GM19035 (cell line): Measurements from ENCODE around the gene TERF2IP.

ENCODE experiments used
- ATAC-seq: cut with Tn5 transposase; IDR thresholded peaks from one replicate; pipeline ENCODE4 v1.9.1; 2021; ENCODE audit not compliant: unreplicated experiment

The TERF2IP gene, protein sequence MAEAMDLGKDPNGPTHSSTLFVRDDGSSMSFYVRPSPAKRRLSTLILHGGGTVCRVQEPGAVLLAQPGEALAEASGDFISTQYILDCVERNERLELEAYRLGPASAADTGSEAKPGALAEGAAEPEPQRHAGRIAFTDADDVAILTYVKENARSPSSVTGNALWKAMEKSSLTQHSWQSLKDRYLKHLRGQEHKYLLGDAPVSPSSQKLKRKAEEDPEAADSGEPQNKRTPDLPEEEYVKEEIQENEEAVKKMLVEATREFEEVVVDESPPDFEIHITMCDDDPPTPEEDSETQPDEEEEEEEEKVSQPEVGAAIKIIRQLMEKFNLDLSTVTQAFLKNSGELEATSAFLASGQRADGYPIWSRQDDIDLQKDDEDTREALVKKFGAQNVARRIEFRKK

DNA sequence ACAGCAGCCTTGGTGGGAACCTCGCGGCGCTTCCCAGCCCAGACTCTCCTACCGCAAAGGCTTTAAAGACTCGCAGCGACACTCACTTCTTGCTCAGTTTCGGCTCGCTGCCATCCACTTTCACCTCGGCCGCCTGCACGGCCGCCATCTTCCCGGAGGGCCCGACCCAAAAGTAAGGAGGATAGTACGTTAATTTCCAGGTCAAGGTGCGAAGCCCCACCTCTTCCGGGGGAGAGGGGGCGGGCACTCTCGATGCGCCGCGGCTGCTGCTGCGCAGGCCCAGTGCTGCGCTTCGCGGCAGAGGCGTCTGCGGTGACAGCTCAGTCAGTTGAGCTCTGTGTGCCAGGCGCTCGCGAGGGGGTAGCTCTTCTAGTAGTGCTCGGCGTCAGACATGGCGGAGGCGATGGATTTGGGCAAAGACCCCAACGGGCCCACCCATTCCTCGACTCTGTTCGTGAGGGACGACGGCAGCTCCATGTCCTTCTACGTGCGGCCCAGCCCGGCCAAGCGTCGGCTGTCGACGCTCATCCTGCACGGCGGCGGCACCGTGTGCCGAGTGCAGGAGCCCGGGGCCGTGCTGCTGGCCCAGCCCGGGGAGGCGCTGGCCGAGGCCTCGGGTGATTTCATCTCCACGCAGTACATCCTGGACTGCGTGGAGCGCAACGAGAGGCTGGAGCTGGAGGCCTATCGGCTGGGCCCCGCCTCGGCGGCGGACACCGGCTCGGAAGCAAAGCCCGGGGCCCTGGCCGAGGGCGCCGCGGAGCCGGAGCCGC, at the start of gene TERF2IP, which contains the start of gene KARS1:
Gene TERF2IP (plus strand): TSS at position 282 of the 773 bp plus-strand sequence. CDS start 110 bp downstream, at position 392.
Gene KARS1 (minus strand): TSS at position 174 of the 773 bp plus-strand sequence. CDS start 26 bp downstream, at position 148.
- peak; percentile 82 for ATAC-seq

DNA sequence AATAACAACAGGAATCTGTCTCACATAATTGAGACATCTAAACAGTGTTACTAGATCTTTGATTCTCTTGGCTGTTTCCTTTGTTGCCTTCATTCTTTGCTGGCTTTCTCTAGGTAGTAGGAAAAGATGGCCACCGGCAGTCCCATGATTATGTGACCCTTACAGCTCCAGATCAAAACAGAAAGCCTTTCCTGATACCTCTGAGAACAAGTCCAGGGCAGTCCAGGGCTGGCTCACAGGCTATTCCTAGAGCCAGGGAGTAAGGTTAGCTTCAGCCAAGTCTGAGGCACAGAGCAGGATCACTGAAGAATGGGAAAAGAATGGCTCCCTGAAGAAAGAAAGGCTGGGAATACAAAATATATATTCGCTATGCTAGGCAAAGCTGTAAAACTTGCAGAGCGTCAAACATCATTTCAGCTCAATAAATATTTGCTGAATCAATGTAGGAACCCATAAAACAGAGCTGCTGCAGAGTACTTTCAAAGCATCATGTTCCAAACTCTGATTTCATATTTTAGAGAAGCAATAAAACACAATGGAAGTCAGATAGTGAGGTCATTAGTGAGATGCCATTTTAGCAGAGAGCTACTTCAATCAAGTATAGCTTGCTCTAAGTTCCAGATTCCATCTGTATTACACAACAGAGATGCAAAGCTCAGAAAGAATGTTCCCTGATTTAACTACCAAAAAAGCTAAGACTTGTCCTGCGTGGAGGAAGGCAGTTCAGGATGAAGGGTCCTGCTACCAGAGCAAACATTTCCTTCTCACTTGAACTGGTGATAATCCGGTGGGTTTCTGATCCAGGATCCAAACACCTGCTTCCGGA, 47.9 kb upstream of the TERF2IP start:
- no peak for ATAC-seq

DNA sequence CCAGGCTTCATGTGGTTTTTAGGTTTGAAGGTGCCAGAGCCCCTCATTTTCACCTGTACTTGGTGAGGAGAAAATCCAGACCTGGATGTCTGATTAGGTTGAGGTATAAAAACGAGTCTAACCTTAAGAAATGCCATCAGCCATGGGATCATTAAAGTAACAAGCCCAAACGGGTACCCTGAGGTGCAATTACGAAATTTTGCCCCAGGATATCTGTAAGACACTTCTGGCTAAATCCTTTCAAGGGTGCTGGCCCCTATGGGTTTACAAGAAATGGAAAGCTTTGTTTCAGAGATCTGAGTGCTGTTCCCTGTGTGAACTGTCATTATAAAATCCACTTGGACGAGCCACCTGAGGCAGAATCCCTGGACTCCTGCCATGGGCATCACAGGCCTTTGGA, 44.3 kb upstream of the TERF2IP start:
- no peak for ATAC-seq

DNA sequence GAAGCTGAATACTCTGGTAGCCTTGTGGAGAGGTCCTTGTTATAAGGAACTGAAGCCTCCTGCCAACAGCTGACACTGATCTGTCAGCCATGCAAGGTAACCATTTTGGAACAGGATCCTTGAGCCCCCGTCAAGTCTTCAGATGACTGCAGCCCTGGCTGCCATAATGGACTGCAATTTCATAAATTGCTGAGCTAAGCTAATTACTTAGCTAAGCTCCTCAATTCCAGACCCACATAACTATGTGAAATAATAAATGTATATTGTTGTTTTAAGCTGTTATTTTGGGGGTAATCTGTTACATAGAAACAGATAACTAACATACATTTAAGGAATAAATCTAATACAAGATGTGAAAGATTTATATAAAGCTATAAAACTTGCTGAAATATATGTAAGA, 41.1 kb upstream of the TERF2IP start:
- no peak for ATAC-seq

DNA sequence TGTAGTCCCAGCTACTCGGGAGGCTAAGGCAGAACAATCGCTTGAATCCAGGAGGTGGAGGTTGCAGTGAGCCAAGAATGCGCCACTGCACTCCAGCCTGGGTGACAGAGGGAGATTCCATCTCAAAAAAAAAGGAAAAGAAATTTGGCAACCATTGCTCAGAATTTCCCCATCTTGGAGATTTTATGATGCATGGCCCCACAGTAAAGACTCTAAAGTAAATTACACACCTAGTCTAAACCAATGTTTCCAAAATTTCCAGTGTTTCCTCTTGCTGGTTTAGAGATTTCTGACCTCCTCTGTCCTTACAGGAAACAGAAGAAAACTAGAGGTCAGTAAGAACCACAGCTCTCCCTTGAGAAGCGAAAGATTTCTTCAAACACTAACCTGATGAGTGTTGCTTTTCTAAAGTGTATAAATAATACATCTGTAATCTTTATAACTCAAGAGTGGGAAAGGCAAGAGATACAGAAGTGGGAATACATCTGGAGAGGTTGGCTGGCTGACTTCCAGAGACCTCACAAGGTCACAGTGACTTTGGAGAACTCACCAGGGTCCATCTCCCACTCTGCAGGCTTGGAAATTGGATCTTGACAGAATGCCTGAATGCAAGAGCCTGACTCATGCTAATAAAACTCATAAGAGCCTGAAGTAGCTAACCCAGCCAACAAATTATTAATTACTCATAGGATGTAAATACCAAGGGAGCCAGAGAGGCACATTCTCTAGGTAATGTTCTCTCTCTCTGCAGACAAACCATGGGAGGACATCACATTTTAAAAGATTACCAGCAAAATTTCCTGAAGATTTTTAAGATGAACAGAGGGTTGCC, 33.3 kb upstream of the TERF2IP start:
- no peak for ATAC-seq

DNA sequence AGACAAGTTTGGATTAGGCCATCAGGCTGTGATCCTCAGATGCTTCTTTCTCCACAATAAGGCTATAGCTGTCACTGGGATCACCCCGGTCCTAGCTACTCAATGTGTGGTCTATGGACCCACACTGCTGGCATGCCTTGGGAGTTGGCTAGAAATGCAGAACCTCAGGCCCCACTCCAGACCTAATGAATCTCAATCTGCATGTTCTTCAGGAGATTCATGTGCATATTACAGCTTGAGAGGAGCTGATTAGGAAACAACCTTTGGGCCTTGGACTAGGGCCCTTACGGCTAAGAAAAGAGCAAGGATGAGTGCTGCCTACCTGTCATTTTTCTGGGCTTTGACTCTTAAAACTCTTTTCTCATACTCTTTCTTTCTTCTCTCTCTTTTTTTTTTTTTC, 32.0 kb upstream of the TERF2IP start:
- no peak for ATAC-seq

DNA sequence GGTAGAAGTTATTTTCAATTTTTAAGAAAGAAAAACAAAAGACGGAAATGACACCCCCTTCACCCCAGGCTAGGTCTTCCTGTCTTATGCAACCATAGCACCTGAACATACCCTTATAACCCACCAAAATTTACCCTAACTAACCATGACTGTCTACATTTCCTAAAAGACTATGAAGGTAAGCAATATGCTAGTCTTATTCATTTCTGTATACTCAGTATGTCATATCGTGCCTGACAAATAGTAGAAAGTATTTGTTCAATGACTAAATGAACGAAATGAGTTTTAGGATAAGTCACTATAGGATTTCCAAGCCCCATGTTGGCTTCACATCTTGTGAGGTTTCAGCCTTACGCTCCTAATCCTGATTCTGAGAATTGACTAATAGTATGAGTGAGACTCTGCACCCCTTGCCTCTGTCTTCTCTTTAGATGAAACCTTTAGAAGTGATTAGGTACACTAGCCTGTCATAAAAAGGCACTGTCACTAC, 31.0 kb upstream of the TERF2IP start:
- no peak for ATAC-seq

DNA sequence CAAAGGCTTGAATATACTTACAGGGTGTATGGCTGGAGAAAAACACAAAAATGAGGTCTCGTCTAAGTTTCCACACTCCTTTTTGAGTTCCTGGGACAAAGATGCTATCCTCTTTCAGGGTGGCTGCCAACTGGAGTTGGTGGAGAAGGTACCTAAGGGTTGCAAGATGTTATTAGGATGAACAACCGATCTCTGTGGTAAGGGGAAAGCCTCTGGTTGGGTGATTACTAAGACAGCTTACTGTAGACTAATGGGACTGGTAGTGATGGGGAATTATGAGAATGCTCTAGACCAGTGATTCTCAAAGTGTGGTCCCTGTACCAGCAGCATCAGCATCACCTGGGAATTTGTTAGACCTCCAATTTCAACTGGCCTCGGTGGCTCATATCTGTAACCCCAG, 30.5 kb upstream of the TERF2IP start:
- no peak for ATAC-seq

DNA sequence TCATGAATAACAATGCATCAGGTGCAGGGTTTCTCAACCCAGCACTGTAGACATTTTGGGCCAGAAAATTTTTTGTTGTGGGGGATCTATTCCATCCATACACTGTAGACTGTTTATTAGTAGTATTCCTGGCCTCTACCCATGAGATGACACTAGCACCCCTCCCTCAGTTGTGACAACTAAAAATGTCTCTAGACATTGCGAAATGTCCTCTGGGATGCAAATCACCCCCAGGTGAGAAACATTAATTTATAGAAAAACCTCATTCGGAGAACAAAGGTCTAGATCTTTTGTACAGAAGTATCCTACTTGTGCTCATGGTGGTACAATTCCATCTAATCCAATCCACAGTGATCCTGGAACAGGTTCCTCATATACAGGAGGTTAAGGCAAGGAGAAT, 28.8 kb upstream of the TERF2IP start:
- ATAC-seq: no peak

DNA sequence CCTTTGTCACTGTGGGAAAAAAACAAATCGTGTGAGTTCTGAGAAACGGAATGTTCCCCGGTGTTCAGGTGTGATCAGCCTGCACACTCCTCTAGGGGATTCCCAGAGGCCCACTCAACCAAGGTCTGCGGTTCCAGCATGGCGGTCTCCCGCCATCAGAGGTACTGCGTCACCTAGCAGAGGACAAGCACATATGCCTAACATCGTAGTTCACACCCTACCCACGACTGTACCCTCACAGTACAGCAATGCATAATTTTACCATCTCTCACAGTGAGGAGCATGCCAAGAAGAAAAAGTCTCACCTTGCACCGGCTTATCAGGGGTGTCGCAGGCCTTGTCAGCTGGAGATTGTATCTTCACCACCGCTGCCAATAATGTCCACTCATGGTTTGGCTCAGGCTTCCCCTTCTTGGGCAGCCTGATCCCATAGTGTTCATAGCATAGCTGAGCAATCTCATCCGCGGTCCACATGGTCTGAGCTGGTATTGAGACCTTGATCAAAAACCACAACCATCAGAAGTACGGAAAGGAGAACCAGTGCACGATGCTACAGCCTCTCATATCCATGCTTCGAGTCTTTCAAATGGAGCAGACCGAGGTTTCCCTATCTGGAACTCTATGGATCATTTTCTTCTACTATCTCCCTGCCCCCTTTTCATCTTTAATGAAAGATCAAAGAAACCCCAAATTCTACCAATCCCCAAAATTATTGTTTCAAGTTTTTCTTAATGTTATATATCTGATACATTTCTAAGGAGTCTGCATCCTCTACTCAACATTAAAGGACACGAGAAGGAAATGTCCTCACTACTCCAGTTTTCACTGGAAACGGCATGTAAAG, 27.0 kb upstream of the TERF2IP start:
- no peak for ATAC-seq

DNA sequence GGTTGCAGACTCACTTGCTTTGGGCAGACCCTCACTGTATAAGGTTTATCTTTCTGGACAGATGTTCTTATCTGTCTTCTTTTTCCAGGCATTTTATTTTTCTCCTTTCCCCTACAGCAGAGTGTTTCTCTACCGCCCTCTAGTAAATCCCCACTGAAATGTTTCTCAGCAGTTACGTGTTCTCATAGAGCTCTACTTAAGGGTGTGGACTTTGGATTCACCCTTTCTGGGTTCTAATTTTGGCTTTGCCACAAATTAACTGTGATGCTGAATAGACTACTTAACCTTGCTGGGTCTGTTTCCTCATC, 26.4 kb upstream of the TERF2IP start:
- no peak for ATAC-seq

DNA sequence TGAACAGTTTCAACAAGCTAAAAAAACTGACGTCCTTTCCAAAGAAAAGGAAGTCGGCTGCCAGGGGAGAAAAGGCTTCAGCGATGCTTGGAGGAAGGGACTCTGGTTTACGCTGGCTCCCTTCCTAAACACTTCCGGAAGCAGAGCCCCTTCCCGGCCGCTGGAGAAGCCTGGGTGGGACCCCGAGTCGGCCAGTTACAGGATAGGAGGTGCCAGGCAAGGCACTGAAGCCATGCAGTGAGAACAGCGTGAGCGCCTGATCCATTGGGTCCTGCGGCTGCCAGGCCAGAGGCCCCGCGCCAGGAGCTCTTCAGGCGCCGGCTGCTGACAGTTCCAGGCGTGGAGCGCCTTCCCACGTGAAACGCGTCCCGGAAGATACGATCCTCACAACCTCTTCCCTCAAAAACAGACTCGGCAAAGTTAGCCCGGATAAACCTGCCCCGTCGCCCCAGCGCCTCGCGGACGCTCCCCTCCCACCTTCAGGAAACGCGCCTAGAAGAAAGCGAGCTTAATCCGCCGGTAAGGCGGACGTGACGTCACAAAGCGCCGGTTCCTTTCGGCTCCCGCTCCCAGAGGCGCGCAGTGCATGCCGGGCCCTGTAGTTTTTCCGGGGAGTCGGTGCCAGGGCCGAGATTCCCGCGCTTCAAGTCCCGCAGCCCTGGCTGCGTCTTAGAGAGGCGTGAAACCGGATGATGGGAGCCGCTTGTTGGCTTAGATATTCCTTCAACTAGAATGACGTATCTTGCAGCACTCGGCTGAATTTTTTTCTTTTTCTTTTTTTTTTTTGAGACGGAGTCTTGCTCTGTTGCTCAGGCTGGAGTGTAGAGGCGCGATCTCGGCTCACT, 24.6 kb upstream of the TERF2IP start, which contains the start of gene ADAT1:
Gene ADAT1 (minus strand): TSS at position 521 of the 845 bp plus-strand sequence. CDS start 2,482 bp downstream, outside the sequence.
- ATAC-seq: peak; percentile 89

DNA sequence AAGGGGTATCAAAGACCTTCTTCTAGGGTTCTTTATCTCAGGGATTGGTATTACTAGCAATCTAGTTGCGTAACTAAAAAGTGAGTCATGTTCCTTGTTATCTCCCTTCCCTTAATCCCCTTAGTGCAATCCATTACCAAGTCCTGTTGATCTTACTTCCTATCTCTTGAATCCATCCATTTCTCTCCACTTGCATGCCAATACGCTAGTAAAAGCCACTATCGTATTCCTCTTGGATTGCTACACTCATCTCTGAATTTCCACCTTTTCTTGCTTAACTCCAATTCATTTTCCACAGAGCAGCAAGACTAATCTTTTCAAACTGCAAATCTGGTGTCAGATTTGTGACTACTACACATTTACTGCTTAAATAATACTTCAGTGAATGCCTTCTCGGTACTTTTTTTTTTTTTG, 22.6 kb upstream of the TERF2IP start:
- ATAC-seq: no peak

DNA sequence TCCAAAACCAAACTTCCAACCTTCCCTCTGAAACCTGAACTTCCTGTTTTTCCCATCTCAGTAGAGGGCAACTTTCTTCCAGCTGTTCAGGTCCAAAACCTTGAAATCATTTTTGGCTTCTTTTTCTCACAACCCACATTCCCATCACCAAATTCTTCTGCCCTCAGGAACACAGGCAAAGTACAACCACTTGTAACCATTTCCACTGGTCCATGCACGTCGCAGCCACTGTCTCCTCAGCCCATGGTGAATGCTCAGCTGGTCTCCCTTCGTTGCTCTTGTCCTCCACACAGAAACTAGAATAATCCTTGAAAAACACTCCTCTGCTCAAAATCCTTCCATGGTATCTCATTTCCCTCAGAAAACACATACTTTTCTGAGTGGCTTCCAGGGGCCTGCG, 20.8 kb upstream of the TERF2IP start:
- ATAC-seq: no peak

DNA sequence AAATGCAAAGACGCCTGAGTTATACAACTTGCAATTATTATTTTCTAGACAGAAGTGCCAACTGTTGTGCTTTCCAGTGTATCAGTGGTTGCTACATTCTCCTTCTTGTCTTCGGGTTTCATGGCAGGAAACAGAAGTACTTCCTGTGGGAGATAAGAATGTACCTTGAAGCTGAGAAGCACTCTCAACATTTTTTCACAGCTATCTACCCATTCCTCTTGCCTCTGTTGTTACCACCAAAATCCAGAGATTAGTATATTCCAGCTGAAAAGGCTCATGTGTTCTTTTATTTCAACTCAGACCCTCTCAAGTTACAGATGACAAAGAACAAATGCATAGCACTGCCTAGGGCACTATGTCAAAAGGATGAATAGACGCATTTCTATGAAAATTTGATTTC, 19.7 kb upstream of the TERF2IP start:
- ATAC-seq: no peak

DNA sequence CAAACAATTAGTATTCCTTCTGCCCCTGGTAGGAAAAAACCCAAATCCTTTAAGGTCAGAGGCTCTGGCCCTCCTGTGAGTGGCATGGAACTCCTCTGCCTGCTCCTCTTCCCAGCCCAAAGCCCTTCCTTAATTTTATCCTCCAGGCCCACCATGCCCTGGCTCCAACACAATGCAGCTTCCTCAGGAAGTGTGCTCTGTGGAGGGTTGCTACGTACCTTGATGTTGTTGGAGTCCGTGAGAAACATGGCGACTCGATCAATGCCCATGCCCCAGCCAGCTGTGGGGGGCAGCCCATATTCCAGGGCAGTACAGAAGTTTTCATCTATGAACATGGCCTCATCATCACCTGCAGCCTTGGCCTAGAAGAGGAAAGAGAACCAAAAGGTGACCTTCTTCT, 19.2 kb upstream of the TERF2IP start:
- no peak for ATAC-seq

DNA sequence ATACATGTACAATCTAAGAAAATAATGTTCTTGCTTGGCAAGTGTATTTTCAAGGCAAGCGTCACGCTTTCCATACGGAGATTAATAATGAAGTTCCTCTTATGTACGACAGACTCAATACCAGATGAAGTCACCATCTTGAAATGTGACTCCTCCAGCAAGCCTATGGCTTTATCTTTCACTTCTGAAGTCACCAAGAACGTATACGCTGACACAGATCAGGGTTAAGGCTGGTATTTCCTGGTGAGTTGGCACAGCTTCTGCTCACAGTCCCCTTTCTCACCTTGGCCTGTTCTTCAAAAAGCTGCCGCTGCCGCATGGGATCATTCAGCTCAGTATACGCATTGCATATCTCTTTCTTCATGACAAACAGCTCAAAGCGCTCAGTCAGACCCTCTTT, 18.4 kb upstream of the TERF2IP start:
- no peak for ATAC-seq

DNA sequence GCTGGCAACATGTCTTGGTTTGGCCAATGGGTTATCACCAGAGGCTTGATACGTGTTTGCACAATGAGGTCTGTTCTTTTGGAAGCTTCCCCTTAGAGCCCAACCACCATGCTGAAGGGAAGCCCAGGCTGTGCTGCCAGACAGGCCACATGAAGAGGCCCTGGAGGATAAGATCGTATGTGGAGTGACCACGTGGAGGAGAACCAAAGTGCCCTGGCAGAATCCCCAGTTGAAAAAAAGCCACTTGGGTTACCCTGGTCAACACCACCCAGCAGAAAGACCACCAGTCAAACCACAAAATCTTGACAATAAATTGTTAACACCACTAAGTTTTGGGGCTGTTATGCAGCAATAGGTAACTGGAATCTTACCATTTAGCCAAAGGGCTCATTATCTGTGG, 17.5 kb upstream of the TERF2IP start:
- no peak for ATAC-seq
